Endothelial cell of coronary artery (primary cell): Measurements from ENCODE around the gene EFCAB11. TPM values are rescaled to one million over a fixed set of nuclear protein-coding genes. Genes with fewer than 3 reads are reported as not detected.

Experiments used
- total RNA-seq: library from RNA; depleted of rRNA; stranded (reverse); fragments of >200 nt; gene quantifications from 2 replicates; pipeline ENCODE4 v1.2.3, GENCODE V29; 2014

Gene EFCAB11, protein sequence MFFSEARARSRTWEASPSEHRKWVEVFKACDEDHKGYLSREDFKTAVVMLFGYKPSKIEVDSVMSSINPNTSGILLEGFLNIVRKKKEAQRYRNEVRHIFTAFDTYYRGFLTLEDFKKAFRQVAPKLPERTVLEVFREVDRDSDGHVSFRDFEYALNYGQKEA
- 5.1 and 6.2 TPM in 2 replicates for total RNA-seq

DNA sequence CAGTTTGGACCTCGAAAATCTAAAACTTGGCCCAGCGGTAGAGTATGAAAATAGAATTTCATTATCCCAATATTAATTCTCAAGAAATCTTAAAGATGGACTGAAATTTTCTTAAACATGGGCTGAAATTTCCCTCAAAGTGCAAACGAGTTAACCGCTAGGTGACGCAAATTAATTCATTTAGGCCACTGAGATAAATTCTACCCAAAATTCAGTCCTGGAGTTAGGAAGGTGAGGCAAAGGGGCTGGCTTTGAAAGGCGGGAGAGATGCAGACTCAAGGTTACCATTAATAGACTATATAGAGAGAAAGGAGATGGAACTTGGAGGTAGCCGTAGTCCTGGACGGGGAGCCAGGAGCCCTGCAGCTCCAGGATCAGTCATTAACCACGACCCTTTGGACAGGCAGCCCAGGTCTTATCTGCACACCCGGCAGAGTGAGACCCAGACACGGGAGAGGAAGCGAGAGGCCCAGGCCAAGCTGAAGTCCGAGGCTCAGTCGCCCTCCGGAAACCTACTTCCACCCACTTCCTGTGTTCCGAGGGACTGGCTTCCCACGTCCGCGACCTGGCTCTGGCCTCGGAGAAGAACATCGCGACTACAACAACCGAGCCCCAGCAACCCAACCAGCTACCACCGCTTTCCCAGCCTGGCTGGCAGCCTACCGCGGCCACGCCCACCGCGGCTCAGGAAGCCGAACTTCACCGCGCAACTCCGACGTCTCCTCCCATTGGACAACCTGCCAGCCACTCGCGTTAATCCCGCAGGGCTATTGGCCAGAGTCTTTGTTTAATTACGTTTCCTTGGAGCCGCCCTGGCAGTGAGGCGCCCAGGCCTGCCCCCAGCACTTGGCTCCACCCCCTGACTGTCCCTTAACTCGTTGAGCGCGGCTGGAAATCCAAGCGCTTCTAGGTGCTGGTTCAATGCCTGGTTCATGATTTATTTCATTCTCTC is at the start of gene EFCAB11:
Gene EFCAB11, minus strand, starts transcription at position 661 of the 952 bp plus-strand sequence. Its CDS starts 70 bp downstream, at position 591.

DNA sequence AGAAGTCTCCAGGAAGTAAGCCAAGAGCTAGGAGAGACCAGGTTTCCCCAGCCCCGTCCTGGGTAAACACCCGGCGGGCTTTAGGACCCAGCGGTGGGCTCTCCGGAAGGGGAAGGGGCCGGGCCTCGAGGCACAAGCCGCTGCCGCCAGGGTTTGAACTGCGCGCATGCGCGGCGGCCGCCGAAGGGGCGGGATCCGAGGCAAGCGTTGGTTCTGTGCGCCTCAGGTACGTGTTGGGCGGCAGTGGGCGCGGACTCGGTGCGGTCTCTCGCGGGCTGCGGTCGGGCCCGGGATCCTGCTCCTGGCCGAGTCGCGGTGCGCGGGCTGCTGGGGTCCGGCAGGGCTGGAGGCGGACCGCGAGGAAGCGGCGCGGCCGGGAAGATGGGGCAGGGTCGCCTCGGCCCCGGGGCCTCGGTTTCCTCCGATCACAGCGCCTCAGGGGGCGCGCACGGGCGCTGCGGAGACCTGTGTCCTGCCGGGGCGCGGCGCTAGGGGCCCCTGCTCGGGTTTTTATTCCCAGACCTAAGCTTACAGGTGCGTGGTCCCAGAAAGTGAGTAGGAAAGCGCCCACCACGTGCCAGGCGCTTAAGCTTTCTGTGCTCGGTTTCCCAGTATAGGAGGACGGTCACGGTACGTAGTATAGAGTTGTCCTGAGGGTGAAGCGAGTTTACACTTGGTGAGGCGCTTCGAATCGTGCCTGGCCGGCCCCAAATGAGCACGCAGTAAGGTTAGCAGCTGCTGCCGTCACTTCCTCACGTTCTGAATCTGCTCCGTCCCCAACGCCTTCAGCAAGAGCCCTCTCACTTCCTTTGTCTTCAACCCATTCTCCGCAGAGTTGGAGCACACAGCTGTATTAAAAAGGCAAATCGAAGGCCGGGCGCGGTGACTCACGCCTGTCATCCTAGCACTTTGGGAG is 1.5 kb upstream of the EFCAB11 start, which contains the start of gene TDP1:
Gene TDP1, plus strand, starts transcription at position 183 of the 916 bp plus-strand sequence. CDS start 7,188 bp downstream, outside the sequence.

Other genes with a start within 250 kb of the EFCAB11 start
- 25.3 and 36.2 TPM in 2 replicates for gene TDP1, start 1.2 kb upstream of the EFCAB11 start, total RNA-seq
- not detected in 2 replicates for gene KCNK13, start 107.3 kb upstream of the EFCAB11 start, total RNA-seq